GM18517 (cell line): ENCODE data around the gene NHS.

Experiments used
- ATAC-seq: cut with Tn5 transposase; IDR thresholded peaks from one replicate; pipeline ENCODE4 v1.9.1; 2021; ENCODE audit warnings: mild to moderate bottlenecking, moderate library complexity; ENCODE audit not compliant: unreplicated experiment

NHS gene

DNA sequence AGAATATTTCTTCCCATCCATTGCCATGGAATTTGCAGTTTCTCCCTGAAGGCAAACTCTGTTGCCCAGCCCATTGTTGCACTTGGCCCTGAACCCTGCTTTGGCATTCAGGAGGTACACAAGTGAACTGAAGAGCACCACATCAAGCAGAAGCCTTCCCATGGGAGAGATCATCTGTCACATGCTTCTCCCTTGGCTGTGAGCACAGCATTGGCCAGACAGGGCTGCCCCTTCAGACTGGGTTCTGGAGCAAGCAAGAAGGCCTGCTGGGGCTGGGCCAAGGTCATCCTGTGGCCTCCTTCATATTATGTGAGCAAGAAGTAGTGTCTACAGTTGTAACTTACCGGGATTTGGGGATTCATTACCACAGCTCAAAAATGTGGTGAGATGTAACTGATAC lies 385.0 kb downstream of the NHS start:
- ATAC-seq, result no peak

DNA sequence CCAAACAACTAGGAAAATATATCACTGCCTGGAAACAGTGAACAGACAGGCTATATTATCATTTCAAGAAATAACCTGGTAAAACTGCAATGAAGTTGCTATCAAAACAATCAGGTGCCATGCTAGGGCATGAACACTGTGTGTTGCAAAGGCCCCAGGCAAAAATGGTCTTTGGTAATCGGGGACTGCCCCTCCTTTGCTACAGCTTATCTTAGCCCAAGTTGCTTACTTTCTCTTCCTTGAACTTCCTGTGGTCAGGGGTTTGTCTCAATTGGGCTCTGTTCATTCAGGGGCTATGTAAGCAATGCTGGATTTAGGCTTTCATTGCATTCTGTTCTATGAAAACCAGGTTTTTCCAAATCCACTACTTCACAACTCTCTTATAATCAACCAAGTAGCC lies 392.7 kb downstream of the NHS start:
- ATAC-seq, result no peak

DNA sequence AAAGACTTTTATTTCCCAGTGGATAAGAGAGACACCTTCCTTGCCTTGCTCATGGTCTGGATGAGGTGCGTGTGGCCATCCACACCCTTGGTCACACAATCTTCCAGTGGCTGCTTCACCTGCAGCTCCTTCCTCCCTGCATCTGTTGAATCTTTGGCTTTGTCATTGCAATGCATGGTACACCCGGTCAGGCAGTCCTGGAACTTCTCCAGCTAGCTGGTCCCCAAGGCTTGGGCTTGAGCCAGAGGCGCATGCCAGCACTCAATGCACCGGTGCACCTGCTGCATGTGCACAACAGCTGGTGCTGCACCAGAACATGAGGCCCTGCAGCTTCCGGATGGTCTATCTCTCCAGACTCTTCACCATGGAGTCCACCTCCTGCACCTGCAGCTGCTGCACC lies 394.0 kb downstream of the NHS start:
- no peak for ATAC-seq

DNA sequence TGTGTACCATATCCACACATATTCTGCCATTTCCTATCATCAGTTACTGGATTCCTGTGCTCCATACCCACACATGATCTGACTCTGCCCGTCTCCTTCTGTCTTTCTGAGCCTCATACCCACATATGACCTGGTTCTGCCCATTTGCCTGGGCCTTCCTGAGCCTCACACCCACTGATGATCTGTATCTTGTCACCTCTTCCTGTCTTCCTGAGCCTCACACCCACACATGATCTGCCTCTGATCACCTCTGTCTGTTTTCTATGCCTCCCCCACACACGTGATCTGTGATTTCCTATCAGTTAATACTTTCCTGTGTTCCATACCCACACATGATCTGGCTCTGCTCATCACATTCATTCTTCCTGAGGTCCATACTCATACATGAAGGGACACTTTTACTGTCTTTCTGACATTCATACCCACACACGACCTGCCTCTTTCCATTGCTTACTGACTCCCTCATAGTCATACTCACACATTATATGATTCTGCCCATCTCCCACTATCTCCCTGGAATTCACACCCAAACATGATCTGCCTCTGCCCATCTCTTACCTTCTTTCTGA lies 394.8 kb downstream of the NHS start:
- ATAC-seq, result no peak

DNA sequence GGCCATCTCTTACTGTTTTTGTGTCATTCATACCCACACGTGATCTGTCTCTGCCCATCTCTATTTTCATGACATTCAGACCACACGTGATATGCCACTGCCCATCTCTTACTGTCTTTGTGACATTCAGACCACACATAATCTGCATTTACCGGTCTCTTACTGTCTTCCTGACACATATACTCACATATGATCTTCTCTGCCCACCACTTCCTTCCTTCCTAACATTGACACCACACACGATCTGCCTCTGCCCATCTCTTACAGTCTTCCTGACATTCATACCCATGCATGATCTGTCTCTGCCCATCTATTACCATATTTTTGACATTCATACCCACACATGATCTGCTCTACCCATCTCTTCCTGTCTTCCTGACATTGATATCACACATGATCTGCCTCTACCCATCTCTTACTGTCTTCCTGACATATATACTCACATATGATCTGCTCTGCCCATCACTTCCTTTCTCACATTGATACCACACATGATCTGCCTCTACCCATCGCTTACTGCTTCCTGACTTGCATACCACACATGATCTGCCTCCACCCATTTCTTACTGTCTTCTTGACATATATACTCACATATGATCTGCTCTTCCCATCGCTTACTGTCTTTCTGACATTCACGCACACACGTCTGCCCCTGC lies 398.3 kb downstream of the NHS start:
- ATAC-seq, result no peak

DNA sequence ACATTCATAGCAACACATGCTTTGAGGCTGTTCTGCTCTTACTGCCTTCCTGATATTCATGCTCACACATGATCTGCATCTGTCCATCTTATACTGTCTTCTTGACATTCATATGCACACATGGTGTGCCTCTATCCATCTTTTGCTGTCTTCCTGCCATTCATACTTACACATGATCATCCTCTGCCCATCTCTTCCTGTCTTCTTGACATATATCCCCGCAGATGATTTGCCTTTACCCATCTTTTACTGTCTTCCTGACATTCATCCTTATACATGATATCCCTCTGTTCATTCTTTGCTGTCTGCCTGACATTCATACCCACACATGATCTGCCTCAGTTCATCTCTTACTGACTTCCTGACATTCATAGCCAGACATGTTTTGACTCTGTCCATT lies 399.1 kb downstream of the NHS start:
- no peak for ATAC-seq

DNA sequence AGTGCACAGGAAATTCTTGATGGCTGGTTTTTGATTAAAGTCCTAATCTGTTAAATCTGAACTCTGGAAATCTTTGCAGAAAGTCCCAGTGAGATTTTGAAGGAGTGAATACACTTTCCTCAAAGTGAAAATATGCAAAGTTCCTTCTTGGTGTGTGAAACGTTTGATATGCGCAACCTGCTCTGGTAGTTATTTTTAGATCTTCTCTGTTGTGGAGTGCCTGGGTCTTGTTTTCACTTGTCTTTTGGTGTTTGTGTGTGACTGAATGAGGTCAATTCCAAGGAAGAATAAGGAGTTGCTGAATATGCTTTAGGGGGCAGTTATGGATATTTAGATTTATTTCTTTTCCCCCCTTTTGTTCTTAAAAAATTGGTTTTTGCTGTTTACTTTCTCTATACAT lies 404.0 kb downstream of the NHS start:
- no peak for ATAC-seq

DNA sequence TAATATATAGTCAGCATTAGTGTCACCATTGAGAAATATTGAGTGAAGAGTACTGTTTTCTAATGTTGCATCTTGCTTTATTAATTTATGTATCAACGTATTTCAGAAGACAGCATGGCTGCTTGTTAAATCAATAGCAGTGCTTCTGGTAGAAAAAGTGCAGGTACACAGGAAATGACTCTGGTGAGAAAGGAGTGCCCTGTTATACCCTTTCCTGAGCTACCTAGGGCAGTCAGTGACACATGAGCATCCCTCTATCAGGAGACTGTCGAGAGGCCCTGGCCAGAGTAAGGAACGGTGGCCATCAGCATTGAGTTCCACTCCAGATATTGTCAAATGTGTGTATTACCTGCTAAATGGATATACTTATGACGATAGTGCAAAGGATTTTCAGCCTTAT lies 404.4 kb downstream of the NHS start:
- ATAC-seq, result no peak
